ENCODE data around the gene PRDM15.

- TF ChIP-seq CTCF (IDR thresholded peaks at IDR 0.05) (no peak), POLR2A (IDR thresholded peaks at IDR 0.05) (no peak)
Observed at GRCh38 chr21:41801321-41802197, 77.6 kb downstream of the PRDM15 start.

Data from tibial nerve (tissue), 3 donors.